Activated CD8-positive, alpha-beta memory T cell treated with anti-CD3 and anti-CD28 coated beads, Interleukin-2, amount 50 U/mL, for 24 hours (primary cell): ENCODE results near the gene FCHSD1.
A peak's percentile ranks its signal among the peaks of the same experiment; 100 is the strongest.

Experiments
- DNase-seq: peaks from one replicate; pipeline ENCODE4 v3.0.0-alpha.2; 2020; ENCODE audit errors: extremely low read depth

FCHSD1 gene

DNA sequence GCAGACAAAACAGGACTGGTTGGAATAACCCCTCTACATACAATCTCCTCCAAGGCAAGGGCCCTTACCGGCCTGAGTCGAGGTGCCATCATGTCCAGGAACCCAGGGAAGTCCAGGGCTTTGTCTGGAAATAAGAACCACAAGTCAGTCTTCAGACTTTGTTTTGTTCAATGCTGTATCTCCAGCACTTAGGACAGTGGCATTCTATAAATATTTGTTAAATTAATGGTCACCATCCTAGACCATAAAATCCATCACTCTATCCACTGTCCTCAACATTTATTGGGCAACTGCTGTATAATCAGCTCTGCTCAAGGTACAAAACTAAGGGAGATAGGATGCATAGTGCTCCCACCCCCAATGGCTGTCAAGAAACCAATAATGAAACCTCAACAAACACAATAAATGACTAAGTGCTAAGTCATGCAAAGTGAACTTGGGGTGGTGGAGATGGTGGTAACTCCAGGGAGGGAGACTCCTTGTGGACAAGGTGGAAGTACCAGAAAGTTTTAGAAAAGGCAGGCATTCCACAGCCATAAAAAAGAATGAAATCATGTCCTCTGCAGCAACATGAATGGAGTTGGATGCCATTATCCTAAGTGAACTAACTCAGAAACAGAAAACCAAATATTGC lies 9.5 kb downstream of the FCHSD1 start:
- DNase-seq: no peak

DNA sequence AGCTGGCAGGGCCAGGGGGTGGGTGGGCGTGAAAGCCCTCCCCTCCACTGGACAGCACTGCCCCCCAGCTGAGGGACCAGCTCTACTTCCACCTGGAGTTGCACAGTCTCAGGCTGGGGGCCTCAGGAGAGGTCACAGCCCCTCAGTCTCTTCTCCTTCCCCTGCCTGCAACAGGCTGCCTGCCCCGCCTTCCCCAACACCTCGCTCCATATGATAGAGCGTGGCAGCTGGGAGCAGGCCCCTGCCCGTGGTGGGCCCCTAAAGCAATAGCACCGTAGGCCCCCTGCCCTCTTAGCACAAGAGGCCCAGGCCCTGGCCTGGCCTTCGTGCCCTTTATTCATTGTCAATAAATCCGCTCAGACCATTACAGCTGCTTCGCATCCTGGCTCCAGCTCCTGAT lies 10.5 kb downstream of the FCHSD1 start:
- DNase-seq: no peak

DNA sequence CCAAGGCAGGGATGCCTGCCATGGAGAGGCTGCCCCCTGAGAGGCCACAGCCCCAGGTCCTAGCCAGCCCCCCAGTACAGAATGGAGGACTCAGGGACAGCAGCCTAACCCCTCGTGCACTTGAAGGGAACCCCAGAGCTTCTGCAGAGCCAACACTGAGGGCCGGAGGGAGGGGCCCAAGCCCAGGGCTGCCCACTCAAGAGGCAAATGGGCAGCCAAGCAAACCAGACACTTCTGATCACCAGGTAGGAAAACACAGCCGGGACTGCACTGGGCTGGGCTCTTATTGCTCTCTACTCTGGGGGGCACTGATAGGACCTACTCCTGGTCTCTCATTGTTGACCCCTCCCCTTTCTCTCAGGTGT lies 11.2 kb downstream of the FCHSD1 start:
- DNase-seq: no peak

DNA sequence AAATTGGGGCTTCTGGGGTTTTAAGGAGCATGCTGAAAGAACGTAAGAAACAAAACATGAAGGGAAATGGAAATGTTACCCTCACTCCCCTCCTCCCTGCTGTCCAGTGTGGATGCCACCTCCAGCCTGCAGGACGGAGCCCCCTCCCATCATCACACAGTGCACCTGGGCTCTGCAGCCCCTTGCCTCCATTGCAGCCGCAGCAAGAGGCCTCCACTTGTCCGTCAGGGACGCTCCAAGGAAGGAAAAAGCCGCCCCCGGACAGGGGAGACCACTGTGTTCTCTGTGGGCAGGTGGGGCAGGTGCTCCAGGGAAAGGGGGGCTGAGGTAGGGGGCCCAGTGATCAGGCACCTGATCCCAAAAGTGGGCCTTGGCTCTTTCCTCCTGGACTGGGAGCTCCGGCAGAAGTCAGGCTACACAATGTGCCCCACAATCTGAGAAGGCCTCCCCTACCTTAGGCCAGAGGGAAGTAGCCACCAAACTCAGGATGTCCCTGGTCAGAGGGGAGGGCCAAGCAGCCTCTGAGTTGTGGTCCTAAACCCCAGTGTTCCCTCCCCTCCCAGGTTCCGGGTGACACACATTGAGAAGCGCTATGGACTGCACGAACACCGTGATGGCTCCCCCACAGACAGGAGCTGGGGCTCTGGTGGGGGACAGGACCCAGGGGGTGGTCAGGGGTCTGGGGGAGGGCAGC lies 11.7 kb downstream of the FCHSD1 start:
- no peak for DNase-seq

DNA sequence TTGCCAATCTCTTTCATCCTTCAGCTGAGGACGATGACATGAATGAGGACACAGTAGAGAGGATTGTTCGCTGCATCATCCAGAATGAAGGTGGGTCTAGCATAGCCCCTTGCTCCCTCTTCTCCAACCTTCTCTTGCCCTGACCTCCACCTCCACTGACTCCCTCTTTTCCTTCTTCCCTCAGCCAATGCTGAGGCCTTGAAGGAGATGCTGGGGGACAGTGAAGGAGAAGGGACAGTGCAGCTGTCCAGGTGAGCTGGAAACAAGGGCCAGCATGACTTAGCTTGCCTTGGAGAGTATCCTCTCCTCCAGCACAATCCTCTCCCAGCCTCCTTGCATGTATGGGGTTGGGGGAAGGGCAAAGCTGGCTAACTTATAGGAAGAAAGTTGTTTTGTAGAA lies 12.4 kb downstream of the FCHSD1 start:
- no peak for DNase-seq

DNA sequence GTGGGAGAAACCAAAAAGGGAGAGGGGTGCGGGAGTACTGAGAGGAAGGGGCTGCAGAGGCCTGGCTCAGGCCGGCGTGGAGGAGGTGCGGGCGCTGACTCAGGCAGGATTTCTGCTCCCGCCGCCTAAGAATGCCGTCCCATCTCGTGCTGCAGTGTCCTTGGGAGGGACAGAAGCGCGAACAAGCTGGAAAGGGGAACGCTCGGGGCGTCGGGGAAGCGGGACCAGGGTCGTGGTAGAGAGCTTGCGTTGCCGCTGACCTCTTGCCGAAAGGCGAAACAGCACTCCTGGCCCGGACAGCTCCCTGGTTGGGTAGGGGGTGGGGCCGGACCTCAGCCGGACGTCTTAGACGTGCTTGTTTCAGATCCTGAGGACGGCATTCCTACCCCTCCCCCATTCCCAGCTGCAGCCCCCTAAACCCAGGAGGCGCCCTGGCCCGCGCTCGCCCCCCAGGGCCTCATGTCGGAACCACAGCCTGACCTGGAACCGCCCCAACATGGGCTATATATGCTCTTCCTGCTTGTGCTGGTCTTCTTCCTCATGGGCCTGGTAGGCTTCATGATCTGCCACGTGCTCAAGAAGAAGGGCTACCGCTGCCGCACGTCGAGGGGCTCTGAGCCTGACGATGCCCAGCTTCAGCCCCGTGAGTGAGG lies 13.3 kb downstream of the FCHSD1 start:
- peak; percentile 21 for DNase-seq

DNA sequence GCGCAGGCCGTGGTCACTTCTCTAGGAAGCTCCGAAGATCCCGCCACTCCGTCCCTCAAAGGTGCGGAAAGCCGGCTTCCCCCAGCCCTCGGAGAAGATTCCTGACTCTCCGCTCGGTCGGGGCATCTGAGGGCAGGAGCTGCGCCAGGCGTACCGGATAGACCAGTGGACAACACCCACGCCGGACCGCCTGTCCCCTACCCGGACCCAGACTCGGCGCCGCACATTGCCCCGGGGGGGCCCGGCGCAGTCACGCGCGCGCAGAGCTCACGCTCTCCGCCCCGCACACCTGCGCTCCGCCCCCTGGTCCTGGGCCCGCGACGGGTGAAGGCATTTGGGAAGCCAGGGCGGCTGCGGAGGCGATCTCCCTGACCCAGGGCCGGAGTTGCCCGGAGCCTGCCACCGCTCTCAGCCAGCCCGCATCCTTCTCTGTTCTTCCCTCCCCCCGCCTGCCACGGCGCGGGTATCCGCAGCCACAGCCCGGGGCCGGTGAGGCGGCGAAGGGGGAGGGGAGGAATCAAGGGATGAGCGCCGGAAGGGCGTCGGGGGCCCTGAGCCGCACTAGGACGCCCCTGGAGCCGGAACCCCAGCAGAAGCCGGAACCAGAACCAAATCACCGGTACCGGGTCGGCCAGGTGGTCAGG lies 14.0 kb downstream of the FCHSD1 start:
- no peak for DNase-seq

DNA sequence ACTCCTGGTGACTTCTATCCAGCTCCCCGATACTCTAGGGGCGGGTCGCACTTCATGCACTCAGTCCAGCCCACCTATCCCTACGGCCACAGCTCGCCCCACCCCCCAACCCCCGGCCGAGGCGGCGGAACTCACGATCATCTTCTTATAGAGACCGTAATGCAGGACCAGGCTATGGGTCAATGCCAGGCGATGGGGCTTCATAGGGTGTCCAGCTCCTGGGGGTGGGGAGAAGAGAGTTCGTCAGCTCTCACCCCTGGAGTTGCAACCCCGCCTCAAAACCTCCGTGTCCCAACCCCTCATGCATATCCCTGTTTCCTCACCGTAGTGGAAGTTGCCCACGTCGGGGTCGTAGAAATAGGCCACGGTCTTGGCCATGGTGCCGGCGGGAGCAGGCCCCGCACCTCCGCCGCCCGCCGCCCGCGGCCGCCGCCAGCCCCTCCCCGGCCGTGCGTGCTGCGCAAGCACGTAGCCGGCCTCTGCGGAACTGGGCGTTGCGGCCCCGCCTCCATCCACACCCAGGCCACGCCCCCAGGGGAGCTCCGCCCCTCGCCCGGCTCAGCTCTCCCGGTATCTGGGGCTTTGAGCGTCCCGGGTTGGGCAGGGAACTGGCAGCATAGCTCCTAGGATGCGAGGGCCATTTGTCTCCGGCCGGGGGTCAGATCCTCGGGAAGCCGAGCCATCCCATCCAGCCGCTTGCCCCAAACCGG lies 14.7 kb downstream of the FCHSD1 start, which contains the start of the genes HDAC3 and RELL2:
TSS of gene HDAC3 (minus strand) at position 437 of the 710 bp plus-strand sequence. CDS start at position 378, 59 bp downstream.
TSS of gene RELL2 (plus strand) at position 585 of the 710 bp plus-strand sequence. CDS start 1,229 bp downstream, outside the sequence.
- peak; percentile 77 for DNase-seq

DNA sequence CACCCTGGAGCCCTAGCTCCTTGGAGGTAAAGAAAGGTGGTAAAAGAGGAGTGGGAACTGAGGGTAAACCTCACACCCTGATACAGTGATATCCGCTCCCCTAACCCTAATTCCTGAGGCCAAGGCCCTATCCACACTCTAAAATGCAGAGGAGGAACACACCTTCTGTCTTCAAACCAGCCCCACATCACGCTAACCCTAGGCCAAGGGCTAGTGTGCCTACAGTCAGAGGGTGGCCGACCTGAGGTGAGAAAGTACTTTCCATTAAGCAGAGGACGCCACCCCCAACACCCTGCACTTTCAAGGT lies 15.2 kb downstream of the FCHSD1 start:
- no peak for DNase-seq

DNA sequence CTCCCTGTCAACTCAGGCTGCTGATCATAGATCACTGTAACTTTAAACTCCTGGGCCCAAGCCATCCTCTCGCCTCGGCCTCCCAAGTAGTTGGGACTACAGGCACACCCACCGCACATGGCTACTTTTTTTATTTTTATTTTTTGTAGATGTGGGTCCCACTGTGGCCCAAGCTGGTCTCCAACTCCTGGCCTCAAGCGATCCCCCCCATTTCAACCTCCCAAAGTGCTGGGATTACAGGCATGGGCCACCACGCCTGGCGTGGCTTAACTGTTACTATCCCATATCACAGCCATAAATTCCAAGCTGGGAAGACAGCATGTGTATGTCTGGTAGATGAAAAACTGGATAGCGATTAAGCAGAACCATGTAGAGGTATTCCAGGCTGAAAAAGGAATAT lies 15.6 kb downstream of the FCHSD1 start:
- DNase-seq: no peak

DNA sequence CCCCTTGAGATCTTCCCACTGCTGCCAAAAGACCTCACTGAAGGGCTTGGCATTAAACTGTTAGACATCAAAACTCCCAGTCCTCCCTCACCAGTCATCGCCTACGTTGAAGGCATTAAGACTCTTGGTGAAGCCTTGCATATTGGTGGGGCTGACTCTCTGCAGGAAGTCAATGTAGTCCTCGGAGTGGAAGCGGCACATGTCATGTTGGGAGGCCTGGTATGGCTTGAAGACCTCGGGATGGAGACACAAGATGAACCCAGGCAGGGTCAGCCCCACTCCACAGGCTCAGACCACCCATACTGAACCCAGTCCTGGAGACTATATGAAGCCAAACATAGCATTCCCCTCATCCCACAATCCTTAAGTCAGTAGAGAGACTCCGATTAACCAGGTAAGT lies 16.5 kb downstream of the FCHSD1 start:
- DNase-seq: no peak

DNA sequence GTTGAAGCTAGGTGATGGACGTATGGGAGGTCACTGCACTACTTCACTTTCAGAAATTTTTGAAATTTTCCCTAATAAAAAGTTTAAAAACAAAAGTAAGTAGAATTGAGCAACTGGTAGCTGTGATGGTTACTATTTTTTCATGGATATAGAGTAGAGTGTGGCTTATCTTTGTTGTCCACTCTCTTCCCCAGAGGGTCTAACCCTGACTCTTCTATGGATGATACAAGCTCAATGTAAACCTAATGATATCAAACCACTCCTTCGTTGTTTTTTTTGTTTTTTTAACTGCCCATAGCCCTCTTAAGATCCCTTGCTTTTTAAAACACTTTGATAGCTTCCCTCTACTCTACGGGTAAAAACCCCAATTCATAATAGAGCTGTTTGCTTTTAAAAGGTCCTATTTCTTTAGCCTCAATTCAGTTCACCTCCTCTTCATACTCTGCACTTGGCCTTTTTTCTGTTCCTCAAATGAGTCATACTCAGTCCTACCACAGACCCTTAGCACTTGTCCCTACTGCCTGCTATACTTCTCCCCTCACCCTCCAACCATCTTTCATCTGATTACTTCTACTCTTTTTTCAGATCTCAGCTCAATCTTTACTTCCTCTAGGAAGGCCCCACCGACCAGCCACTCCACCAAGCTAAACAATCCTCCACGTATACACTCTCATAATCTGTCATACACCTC lies 17.2 kb downstream of the FCHSD1 start:
- no peak for DNase-seq

DNA sequence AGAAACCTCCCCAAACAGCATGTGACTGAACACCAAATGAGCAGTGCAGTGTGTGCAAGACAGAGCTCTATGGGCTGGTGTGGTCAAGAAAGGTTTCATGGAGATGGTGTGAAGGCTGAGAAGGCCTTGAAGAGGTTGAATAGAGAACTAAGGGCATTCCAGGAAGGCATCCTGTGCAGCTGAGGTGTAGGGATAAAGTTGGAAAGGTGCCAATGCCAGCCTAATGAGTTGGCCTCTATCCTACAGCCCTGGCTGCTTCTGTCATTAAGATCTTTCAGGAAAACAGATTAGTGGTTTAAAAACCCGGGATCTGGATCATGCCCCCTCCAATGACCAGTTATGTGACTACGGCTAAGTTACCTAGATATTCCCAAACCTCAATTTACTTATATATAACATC lies 18.6 kb downstream of the FCHSD1 start:
- DNase-seq: no peak

DNA sequence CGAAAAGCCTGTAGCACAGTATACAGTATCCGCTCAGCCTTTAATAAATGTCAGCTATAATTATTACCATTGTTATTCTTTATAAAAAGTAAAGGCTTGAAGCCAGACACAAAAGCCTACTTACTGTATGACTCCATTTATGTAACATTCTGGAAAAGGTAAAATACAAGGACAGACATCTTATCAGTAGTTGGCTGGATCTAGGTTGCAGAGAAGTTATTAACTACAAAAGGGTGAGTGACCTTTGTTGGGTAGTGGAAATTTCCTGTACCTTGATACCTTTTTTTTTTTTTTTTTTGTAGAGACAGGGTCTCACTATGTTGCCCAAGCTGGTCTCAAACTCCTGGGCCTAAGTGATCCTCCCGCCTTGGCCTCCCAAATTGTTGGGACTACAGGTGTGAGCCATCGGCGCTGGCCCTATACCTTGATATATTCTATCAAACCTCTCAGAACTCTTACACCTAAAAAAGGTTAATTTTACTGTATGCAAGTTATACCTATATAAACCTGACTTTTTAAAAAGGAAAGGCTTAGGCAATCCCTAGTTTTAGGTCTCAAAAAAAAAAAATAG lies 20.6 kb downstream of the FCHSD1 start:
- no peak for DNase-seq

DNA sequence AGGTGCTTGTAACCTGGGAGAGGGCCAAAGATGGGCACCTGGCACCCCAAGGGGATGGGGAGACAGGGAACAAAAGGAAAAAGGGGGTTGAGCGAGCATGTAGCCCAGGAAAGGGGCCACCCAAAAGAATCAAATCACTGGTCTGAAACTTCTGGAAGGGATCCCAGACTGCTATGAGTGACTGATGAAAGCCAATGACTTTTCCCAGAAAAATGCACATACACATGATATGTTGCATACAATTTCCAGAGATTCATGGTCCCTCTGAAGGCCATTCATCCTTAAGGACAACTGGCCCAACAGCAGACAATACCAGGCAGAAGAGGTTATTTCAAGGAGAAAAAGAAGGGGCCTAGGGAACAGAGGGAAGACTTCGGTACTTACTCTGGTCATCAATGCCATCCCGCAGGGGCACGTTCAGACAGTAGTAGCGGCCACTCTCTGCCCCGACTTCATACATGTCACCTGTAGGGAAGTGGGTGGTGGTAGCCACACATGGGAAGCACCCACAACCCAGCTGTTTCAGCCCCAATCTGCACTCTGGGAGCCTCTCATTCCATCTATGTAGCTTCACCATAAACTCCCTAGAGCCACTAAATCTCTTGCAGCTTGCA lies 22.9 kb downstream of the FCHSD1 start:
- no peak for DNase-seq

DNA sequence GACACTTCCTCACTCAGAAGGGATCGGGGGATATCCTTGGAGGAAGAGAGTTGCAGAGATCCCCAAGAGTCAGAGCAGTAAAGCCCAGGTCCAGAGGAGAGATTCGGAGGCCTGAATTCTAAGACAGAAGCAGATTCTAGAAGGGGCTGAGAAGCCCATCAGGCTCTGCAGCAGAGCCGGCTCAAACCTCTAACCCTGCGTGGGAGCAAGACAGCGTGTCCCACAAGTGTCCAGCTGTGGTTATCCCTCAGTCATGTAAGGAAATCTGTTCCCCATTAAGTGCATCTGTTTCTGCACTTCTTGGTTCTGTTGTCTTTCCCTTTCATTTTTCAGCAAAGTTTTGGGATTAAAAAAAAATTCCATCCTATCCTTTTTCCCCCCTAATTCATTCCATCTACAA lies 27.6 kb downstream of the FCHSD1 start:
- DNase-seq: no peak

DNA sequence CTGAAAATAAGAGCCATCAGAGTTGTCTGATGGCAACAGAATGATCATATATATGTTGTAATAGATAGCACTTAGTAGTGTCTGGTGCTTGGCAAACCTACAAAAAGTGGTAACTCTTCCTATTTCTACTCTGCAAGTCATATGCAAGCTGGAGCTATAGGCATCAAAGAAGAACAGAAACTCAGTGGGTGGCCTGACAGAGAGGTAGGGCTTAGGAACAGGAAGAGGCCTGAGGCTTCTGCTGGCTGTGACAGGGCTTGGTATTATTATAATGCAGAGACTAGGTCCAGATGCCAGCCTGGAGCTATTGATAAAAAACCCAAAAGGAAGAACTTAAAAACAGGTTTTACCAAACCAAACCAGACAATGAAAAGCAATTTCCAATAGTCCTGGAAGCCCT lies 28.0 kb downstream of the FCHSD1 start:
- no peak for DNase-seq

DNA sequence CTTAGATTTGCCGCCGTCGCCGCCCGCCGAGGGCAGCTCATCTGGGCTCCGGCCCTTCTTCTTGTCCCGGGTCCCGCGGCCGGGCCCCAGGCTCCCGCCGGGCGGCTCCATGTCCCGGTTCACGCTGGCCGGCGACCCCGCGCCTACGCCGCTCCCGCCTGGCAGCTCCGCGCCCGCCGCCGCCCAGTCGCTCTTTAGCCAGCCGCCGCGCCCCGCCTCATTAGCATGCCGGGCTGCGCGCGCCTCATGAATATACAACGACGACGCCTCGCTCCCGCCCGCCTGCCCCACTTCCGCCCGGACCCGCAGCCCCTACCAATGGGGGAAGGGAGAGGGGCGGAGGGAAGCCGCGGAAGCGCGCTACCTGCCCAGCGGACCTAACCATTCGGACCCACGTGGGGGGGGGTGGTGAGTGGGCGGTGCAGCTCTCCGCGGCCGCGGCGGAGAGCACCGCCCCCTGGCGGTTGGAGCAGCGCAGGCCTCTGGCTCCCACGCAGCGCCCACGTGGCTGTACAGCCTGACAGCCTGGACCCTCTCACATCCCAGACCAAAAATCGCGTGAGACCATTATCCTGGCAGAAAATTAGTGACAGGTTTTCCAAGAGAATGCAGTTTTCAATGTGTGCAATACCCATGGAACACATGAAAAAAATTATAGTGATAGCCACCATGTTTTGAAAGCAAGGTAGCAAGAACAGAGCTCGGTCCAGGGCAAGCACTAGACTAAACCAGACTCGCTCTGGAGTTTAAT lies 32.2 kb downstream of the FCHSD1 start, which contains the start of gene DIAPH1:
TSS of gene DIAPH1 (minus strand) at position 197 of the 751 bp plus-strand sequence. CDS start at position 111, 86 bp downstream.
- DNase-seq: peak; percentile 96

DNA sequence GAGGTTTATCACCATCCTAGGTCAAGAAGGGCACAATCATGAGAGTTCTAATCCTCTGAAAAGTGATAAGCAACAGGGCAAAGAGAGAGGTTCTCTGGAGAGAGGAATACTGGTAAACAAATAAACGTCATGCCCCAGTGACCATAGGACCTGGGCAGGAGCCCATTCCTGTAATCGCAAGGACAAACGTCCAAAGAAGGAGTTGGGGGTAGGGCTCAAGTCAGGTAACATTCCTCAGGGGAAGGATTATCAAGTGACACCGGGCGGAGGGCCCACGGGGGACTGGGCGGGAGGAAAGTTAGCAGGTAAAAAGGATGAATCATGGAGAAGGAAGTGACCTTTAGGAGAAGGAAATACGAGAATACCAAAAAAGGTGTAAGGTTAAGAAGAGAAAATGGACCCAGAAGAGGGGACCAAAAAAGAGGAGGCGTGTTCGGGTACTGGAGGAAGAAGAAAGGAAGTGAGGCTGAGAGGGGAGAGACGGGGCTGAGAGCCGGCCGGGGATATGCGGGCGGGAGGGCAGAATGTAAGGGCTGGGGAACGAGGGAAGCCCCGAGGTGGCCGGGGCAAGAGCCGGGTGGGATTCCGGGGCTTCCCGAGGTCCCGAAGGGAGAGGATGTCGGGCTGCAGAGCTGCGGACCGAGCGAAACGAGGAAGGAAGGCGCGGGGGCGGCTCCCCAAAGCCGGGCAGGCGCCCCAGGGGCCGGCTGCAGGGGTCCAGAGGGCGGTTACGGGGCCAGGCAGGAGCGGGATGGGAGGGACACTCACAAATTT lies 33.0 kb downstream of the FCHSD1 start:
- DNase-seq: peak; percentile 26
